Measurements from ENCODE around the gene ESR2.
"Not testable (repeated sequence)": the region's sequence is repeated elsewhere in the genome, so short reads cannot be mapped to it uniquely, and the experiment has no call there.

Gene ESR2

DNA sequence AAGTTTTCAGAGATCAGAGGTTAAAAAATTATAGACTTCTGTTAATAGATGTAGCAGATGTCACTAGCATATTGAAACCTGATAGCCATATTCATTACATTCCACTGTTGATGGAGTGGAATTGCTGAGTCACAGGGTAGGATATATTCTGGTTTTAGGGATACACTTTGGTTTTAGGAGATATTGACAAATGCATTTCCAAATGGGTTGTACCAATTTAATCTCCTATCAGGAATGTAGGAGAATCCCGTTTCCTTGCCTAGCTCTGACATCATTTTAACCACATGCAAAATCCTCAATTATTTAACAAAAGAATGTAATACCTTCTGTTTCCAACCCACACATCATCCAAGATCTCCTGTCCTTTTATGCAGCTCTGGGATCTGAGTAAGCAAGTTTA is 30.7 kb upstream of the ESR2 start:
- H3K4me3 ChIP-seq (ENCODE audit: control insufficient read depth, low read depth, low read length) = no peak overlapping the region
- TF ChIP-seq, protein P1, sequence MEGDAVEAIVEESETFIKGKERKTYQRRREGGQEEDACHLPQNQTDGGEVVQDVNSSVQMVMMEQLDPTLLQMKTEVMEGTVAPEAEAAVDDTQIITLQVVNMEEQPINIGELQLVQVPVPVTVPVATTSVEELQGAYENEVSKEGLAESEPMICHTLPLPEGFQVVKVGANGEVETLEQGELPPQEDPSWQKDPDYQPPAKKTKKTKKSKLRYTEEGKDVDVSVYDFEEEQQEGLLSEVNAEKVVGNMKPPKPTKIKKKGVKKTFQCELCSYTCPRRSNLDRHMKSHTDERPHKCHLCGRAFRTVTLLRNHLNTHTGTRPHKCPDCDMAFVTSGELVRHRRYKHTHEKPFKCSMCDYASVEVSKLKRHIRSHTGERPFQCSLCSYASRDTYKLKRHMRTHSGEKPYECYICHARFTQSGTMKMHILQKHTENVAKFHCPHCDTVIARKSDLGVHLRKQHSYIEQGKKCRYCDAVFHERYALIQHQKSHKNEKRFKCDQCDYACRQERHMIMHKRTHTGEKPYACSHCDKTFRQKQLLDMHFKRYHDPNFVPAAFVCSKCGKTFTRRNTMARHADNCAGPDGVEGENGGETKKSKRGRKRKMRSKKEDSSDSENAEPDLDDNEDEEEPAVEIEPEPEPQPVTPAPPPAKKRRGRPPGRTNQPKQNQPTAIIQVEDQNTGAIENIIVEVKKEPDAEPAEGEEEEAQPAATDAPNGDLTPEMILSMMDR (conservative IDR thresholded peaks at IDR 0.05; ENCODE audit: control insufficient read depth, insufficient read depth, low read depth, low read length) = no peak
- peak; percentile 55 for DNase-seq (ENCODE audit: low read depth)

DNA sequence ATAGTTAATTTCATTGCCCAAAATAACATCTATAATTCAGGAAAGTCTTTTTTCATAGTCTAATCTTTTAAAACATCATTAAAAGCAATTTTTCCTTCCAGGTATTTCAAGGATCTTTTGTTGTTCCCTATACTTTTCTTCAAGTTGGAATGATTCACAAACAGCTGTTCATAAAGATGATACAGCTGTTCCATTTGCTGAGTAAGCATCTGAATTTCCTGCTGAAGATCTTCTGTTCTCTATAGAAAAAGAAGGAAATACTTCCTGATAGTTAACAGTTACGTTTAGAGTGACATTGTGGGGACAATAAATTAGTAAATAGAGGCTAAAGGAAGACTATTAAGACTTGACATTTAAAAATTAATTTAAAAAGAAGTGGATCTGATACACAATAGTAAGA is 30.3 kb upstream of the ESR2 start:
- TF ChIP-seq, protein P1 (conservative IDR thresholded peaks at IDR 0.05; ENCODE audit: control insufficient read depth, insufficient read depth, low read depth, low read length) = no peak
- H3K4me3 ChIP-seq (ENCODE audit: control insufficient read depth, low read depth, low read length) = no peak overlapping the region
- peak; percentile 43 for DNase-seq (ENCODE audit: low read depth)

DNA sequence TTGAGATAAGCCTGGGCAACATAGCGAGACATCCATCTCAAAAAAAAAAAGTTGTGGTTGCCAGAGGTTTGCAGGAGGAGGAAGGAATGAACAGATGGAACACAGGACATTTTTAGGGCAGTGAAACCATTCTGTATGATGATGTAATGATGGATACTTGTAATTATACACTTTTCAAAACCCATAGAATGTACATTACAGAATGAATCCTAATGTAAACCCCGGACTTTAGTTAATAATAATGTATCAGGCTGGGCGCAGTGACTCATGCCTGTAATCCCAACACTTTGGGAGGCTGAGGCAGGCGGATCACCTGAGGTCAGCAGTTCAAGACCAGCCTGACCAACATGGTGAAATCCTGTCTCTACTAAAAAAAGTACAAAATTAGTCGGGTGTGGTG is 26.2 kb upstream of the ESR2 start:
- not testable (repeated sequence) for H3K4me3 ChIP-seq (ENCODE audit: control insufficient read depth, low read depth, low read length); DNase-seq (ENCODE audit: low read depth)

DNA sequence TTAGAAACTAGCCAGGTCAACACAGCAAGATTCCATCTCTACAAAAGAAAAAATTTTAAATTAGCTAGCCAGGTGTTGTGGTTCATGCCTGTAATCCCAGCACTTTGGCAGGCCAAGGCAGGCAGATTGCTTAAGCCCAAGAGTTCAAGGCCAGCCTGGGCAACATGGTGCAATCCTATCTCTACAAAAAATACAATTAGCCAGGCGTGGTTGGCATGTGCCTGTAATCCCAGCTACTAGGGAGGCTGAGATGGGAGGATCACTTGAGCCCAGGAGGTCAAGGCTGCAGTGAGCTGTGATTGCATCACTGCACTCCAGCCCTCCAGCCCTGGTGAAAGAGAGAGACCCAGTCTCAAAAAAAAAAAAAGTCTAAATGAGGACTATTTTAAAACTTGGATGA is 24.5 kb upstream of the ESR2 start:
- DNase-seq (ENCODE audit: low read depth); H3K4me3 ChIP-seq (ENCODE audit: control insufficient read depth, low read depth, low read length): not testable (repeated sequence)

DNA sequence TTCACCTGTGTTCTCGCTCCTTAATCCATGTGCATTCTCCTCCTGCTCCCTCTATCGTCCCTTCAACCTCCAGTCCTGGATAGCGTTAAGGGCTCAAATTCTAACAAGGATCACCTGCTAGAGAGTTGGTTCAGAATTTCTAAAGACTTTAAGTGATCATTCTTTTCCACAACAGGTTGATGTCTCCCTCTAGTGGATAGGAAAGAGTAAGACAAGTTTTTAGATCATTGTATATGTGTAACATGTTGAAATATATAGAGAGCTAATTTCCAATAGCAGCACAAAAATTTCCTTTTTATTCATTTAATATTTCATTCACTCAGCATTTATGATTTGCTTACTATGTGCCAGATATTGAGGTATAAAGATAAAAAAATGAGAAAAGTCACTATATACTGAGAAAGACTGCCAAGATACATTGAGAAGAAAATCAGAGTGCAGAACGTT is 9.3 kb upstream of the ESR2 start:
- TF ChIP-seq, protein P1 (conservative IDR thresholded peaks at IDR 0.05; ENCODE audit: control insufficient read depth, insufficient read depth, low read depth, low read length) = peak; percentile 81
- H3K4me3 ChIP-seq (ENCODE audit: control insufficient read depth, low read depth, low read length) = no peak overlapping the region
- DNase-seq (ENCODE audit: low read depth) = peak; percentile 69

DNA sequence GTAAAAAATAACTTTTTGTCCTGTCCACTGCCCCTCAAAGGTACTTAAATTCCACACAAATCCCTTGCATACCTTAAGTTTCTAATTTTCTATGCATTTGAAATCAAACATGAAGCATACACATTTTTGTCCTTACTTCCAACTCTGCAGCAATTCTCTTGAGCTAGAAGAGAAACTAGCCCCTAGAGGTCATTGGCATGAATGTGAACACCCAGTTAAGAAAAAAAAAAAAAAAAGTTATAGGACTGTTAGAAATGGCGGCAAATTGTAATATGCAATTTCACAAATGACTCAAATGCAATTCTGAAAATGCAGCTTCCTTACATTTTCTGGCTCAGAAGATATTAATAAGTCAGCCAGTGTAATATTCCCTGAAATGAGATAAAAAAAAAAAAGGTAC is 4.6 kb upstream of the ESR2 start:
- no peak overlapping the region for H3K4me3 ChIP-seq (ENCODE audit: control insufficient read depth, low read depth, low read length)
- TF ChIP-seq, protein P1 (conservative IDR thresholded peaks at IDR 0.05; ENCODE audit: control insufficient read depth, insufficient read depth, low read depth, low read length) = no peak
- peak; percentile 5 for DNase-seq (ENCODE audit: low read depth)

DNA sequence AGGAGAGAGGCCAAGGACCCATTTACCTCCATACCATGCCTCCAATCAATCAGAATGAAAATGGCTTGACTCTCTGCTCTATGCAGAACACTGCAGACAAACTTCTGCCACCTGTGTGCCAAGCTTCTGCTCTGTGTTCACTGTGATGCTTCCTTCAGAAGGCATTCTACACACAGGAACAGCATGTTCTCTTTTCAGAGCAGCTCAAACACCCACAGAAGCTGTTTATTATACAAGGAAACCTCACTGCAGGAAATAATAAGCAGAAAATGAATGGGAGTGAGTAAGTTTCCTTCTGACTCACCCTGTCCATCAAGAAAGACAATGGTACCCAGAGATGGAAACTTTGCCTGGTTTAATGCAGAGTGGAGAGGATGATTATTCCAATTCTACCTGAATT is 2.4 kb upstream of the ESR2 start:
- DNase-seq (ENCODE audit: low read depth) = peak; percentile 57
- TF ChIP-seq, protein P1 (conservative IDR thresholded peaks at IDR 0.05; ENCODE audit: control insufficient read depth, insufficient read depth, low read depth, low read length) = no peak
- H3K4me3 ChIP-seq (ENCODE audit: control insufficient read depth, low read depth, low read length) = no peak overlapping the region

DNA sequence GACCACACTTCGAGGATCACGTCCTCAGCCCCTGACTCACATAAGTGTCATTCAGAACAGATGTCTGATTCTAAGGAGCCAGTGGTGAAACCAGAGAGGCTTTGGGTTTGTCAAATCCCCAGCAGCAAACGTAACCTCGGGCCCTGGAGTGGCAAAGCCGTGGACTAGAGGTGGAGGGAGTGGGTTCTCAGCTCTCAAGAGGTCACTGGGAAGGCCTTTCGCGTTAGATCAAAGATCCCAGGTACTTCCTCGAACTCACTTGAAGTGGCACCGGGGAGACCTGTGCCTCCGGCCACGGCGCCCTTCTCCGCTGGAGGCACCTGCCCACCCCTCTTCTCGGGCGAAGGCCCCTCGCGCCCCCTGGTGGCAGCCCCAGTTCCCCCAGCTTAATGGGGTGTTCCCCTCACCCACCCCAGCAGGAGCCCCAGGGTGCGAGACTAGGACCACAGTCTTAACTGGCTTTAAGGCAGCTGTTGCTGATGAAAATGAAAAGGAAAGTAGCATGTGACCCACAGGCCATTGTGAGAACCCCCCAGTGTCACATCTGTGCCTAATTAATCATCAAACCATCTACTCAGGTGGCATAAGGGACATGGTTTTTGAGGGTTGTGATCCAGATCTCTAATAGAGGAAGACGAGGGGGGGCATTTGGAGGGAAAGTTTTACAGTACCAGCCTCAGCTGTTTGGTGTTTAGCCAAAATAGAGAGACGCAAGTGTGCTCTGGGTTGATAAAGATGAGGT is 672 bp upstream of the ESR2 start:
- TF ChIP-seq, protein P1 (conservative IDR thresholded peaks at IDR 0.05; ENCODE audit: control insufficient read depth, insufficient read depth, low read depth, low read length) = peak; percentile 74
- peak; percentile 56 for DNase-seq (ENCODE audit: low read depth)
- peak overlapping the region; percentile 40 for H3K4me3 ChIP-seq (ENCODE audit: control insufficient read depth, low read depth, low read length)

All from fibroblast of mammary gland (primary cell).